ENCODE data around the gene HSPB9. TPM values are rescaled to one million over a fixed set of nuclear protein-coding genes. Genes with fewer than 3 reads are reported as not detected.
"Not testable (repeated sequence)": the region's sequence is repeated elsewhere in the genome, so short reads cannot be mapped to it uniquely, and the experiment has no call there.

HSPB9 gene
- total RNA-seq, 6 donors from 2014 or later: 0.15 to 1.0 TPM; not detected in 4

DNA sequence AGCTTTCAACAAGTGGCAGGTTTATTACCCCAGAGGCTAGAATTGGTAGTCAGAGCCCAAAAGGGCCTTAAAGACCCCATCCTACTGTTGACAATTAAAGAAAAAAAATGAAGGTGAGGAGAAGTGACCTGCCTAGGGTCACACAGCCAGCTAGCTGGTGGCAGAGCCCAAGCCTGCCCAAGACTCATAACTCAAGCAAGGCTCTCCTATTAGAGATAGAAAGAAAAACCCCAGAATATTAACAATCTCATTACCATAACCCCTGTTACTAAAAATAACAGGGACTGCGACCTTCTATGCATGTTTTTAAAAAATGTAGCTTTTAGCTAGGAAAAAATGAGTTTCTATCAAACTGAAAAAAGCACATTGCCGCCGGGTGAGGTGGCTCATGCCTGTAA is 14.0 kb downstream of the HSPB9 start:
- H3K27ac ChIP-seq: peak overlapping the region; percentile 74 to 91 (median 82)
- DNase-seq (no peak), ATAC-seq (ENCODE audit: low FRiP score in 2 of 2) (no peak)
- H3K4me1 ChIP-seq: peaks cover 72 to 83% (median 82%) of the 10 kb centered on the region in 4 donors
- 78 to 90% methylated on average over 3 of the region's 3 CpGs for WGBS, 2 donors
- peak overlapping the region in 3 of 4 donors; percentile 8 to 31 (median 24) for H3K4me3 ChIP-seq
- peaks cover 0 to 10% (median 2%) of the 10 kb centered on the region in 4 donors for H3K36me3 ChIP-seq
- no peaks in the 10 kb centered on the region for H3K27me3 ChIP-seq
- no peaks in the 10 kb centered on the region for H3K9me3 ChIP-seq
- TF ChIP-seq POLR2A (IDR thresholded peaks at IDR 0.05): no peak
- TF ChIP-seq, protein P1, sequence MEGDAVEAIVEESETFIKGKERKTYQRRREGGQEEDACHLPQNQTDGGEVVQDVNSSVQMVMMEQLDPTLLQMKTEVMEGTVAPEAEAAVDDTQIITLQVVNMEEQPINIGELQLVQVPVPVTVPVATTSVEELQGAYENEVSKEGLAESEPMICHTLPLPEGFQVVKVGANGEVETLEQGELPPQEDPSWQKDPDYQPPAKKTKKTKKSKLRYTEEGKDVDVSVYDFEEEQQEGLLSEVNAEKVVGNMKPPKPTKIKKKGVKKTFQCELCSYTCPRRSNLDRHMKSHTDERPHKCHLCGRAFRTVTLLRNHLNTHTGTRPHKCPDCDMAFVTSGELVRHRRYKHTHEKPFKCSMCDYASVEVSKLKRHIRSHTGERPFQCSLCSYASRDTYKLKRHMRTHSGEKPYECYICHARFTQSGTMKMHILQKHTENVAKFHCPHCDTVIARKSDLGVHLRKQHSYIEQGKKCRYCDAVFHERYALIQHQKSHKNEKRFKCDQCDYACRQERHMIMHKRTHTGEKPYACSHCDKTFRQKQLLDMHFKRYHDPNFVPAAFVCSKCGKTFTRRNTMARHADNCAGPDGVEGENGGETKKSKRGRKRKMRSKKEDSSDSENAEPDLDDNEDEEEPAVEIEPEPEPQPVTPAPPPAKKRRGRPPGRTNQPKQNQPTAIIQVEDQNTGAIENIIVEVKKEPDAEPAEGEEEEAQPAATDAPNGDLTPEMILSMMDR (IDR thresholded peaks at IDR 0.05): no peak
- no peak for TF ChIP-seq EP300 (IDR thresholded peaks at IDR 0.05)
- TF ChIP-seq POLR2AphosphoS5 (IDR thresholded peaks at IDR 0.05): no peak

DNA sequence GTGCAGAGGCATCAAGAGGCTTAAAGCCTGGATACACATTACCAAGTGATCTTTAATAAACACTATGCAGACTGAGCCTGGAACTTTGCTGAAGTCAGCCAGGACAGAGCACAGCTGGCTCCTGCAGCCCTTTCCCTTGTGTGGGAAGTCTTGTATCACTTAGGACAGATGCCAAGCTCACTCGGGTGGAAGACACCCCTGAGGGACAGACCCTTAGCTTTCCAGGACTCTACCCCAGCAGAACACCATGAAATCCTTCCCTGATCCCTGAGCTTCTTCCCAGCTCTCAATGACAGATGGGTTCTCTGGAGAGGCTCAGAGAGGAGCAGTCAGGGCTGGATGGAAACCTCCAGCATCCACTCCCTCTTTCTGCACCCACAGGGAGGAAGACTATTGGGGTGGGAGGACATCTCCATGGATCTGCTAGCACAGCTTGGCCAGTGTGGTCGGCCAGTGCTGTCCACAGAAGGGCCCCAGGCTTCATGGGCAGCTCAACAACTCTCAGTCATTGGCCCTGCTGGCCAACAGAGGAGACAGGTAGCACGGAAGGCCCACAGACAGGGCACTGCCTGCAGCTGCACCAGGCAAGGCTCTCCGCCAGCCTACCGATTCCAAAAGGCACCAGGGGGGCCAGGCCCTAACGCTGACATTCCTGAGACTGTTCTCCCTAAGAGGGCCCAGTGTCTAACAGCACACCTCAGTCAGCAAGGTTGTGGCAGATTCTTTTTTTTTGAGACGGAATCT is 16.3 kb downstream of the HSPB9 start:
- peak overlapping the region in 2 of 4 donors; percentile 37 to 58 for H3K27ac ChIP-seq

DNA sequence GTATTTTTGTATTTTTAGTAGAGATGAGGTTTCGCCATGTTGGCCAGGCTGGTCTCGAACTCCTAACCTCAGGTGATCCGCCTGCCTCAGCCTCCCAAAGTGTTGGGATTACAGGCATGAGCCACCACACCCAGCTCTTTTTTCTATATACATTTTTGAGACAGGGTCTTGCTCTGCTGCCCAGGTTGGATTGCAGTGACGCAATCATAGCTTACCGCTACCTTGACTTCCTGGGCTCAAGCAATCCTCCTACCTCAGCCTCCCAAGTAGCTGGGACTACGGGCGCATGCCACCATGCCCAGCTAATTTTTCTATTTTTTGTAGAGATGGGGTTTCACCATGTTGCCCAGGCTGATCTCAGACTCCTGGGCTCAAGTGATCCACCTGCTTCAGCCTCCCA is 18.1 kb downstream of the HSPB9 start:
- 97 to 98% methylated on average over 7 of the region's 7 CpGs for WGBS, 2 donors
- not testable (repeated sequence) for H3K27me3 ChIP-seq; H3K4me3 ChIP-seq; DNase-seq; H3K9me3 ChIP-seq; ATAC-seq (ENCODE audit: low FRiP score in 2 of 2)
- H3K36me3 ChIP-seq: peaks cover 0 to 29% (median 9%) of the 10 kb centered on the region in 4 donors
- peaks cover 51 to 68% (median 57%) of the 10 kb centered on the region in 4 donors for H3K4me1 ChIP-seq
- peak overlapping the region in 1 of 4 donors; percentile 1 for H3K27ac ChIP-seq

More for the DNA sequence above, 16.3 kb downstream of the HSPB9 start:
- DNase-seq: no peak
- Histone ChIP-seq H3K9me3 (no peaks in the 10 kb centered on the region), H3K4me1 (peaks cover 69 to 83% (median 75%) of the 10 kb centered on the region in 4 donors), H3K4me3 (no peak overlapping the region), H3K36me3 (peaks cover 0 to 21% (median 6%) of the 10 kb centered on the region in 4 donors), H3K27me3 (no peaks in the 10 kb centered on the region)
- no peak for TF ChIP-seq EP300 (IDR thresholded peaks at IDR 0.05)
- TF ChIP-seq, protein P1 (IDR thresholded peaks at IDR 0.05): no peak
- TF ChIP-seq POLR2AphosphoS5 (IDR thresholded peaks at IDR 0.05): no peak
- TF ChIP-seq POLR2A (IDR thresholded peaks at IDR 0.05): no peak
- no peak for ATAC-seq (ENCODE audit: low FRiP score in 2 of 2)
- 71 to 90% methylated on average over 2 to 7 of the region's 7 CpGs for WGBS, 2 donors

DNA sequence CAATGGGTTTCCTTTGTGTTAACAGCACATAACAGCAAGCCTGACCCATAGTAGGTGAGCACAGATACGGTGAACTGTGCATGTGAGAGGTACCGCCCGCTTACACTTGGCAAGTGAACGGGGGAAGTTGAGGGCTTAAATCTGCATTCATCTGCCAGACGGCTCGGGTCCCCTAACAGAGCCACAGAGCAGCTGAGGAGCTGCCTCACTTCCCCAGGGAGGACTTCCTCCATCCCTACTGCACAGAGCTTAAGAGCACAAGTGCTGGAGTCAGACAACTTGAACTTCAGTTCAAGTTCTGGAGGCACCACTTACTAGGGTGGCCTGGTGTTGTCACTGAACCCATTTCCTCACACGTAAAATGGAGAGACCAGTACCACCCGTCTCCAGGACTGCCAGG is 18.8 kb downstream of the HSPB9 start:
- H3K36me3 ChIP-seq: peaks cover 0 to 36% (median 9%) of the 10 kb centered on the region in 4 donors

DNA sequence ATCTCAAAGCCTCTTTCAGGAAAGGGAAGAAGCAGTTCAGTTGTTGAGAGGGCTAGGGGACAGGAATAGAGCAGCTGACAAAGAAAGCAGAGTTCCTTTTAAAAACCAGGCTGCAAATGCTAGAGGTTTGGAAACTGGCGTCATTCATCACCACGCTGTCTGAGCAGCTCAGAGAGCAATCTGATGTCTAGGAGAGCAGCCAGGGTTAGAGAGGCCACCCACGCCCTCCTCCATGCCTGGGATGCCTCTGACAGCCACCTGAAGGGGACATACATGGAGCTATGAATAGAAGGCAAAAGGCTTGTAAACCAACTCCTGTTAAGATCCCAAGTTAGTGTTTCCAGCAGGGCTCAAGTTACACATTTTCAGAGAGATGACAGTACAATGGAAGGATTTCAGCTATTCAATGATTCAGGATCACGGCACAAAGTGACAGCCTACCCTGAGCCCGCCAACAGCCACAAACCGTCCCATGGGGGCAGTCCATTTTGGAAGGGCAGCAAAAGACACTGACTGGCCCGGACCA is 19.8 kb downstream of the HSPB9 start:
- Histone ChIP-seq H3K27me3 (no peaks in the 10 kb centered on the region), H3K9me3 (no peaks in the 10 kb centered on the region), H3K4me1 (peaks cover 37 to 51% (median 40%) of the 10 kb centered on the region in 4 donors), H3K27ac (peak overlapping the region in 3 of 4 donors; percentile 18 to 53 (median 18)), H3K36me3 (peaks cover 0 to 45% (median 15%) of the 10 kb centered on the region in 4 donors), H3K4me3 (no peak overlapping the region)
- ATAC-seq (ENCODE audit: low FRiP score in 2 of 2): peak in 1 of 2 donors; percentile 32
- 85 to 91% methylated on average over 7 of the region's 7 CpGs for WGBS, 2 donors
- DNase-seq: no peak
- TF ChIP-seq, protein P1 (IDR thresholded peaks at IDR 0.05): no peak
- TF ChIP-seq POLR2AphosphoS5 (IDR thresholded peaks at IDR 0.05): no peak
- TF ChIP-seq POLR2A (IDR thresholded peaks at IDR 0.05): no peak
- no peak for TF ChIP-seq EP300 (IDR thresholded peaks at IDR 0.05)

More for the DNA sequence above, 18.8 kb downstream of the HSPB9 start:
- DNase-seq: no peak
- Histone ChIP-seq H3K4me3 (no peak overlapping the region), H3K27me3 (no peaks in the 10 kb centered on the region), H3K4me1 (peaks cover 44 to 61% (median 50%) of the 10 kb centered on the region in 4 donors), H3K27ac (peak overlapping the region in 3 of 4 donors; percentile 1 to 19 (median 1)), H3K9me3 (no peaks in the 10 kb centered on the region)
- ATAC-seq (ENCODE audit: low FRiP score in 2 of 2): peak in 1 of 2 donors; percentile 43
- TF ChIP-seq, protein P1 (IDR thresholded peaks at IDR 0.05): no peak
- no peak for TF ChIP-seq POLR2AphosphoS5 (IDR thresholded peaks at IDR 0.05)
- no peak for TF ChIP-seq POLR2A (IDR thresholded peaks at IDR 0.05)
- TF ChIP-seq EP300 (IDR thresholded peaks at IDR 0.05): no peak
- 51 to 74% methylated on average over 6 to 8 of the region's 8 CpGs for WGBS, 2 donors

DNA sequence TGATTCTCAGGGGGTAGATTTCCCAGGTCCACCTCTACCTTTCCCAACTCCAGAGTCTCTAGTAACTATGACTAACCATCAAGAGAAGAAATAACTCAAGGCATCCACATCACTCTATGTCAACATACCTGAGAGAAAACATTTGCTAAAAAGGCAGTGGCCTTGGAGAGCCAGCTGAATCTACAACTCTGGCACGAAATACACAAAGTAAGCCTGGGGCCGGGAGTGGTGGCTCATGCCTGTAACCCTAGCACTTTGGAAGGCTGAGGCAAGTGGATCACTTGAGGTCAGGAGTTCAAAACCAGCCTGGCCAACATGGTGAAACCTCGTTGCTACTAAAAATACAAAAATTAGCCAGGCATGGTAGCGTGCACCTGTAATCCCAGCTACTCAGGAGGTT is 20.5 kb downstream of the HSPB9 start:
- not testable (repeated sequence) for DNase-seq; H3K9me3 ChIP-seq; H3K4me3 ChIP-seq; ATAC-seq (ENCODE audit: low FRiP score in 2 of 2); H3K27me3 ChIP-seq
- peak overlapping the region in 1 of 4 donors; percentile 18 for H3K27ac ChIP-seq
- 84 to 87% methylated on average over 4 of the region's 4 CpGs for WGBS, 2 donors
- peaks cover 0 to 51% (median 20%) of the 10 kb centered on the region in 4 donors for H3K36me3 ChIP-seq
- H3K4me1 ChIP-seq: peaks cover 34 to 44% (median 34%) of the 10 kb centered on the region in 4 donors

Measured in upper lobe of left lung (tissue), 6 donors.